Upper lobe of right lung (tissue), 1 donor: Measurements from ENCODE around the gene SH2D5. TPM values are rescaled to one million over a fixed set of nuclear protein-coding genes. Genes with fewer than 3 reads are reported as not detected.
A peak's percentile ranks its signal among the peaks of the same experiment; 100 is the strongest.

ENCODE experiments used
- ATAC-seq: fragments of 200-7000 bp; cut with Tn5 transposase; one replicate; pipeline ENCODE4 v1.9.1; 2020; ENCODE audit warnings: mild to moderate bottlenecking, moderate library complexity
- DNase-seq: peaks from one replicate; pipeline ENCODE4 v3.0.0-alpha.2; 2020
- H3K27ac ChIP-seq: fragments of 200-600 bp; one replicate; pipeline ENCODE4 v1.8.0; 2022
- H3K27me3 ChIP-seq: fragments of 200-600 bp; one replicate; pipeline ENCODE4 v1.8.0; 2022; ENCODE audit warnings: mild to moderate bottlenecking
- H3K36me3 ChIP-seq: fragments of 200-600 bp; one replicate; pipeline ENCODE4 v1.8.0; 2022
- H3K4me1 ChIP-seq: fragments of 200-600 bp; one replicate; pipeline ENCODE4 v1.8.0; 2022
- H3K4me3 ChIP-seq: fragments of 200-600 bp; one replicate; pipeline ENCODE4 v1.8.0; 2022; ENCODE audit warnings: mild to moderate bottlenecking
- H3K9me3 ChIP-seq: fragments of 200-600 bp; one replicate; pipeline ENCODE4 v1.8.0; 2022
- CTCF ChIP-seq: fragments of 200-600 bp; IDR thresholded peaks from one replicate; pipeline ENCODE4 v1.8.0; 2022; ENCODE audit warnings: antibody characterized with exemption
- intact Hi-C: fragments of 100-400 bp; cut with DNase I; formaldehyde crosslinking; loops from one replicate; pipeline ENCODE4 v1.11.0; 2022
- total RNA-seq: library from RNA; stranded (reverse); fragmentation: NEBNext Ultra II Directional; extraction: Animal tissue kit (Norgen Biotek cat#: 25700); gene quantifications from one replicate; pipeline ENCODE4 v1.2.1, GENCODE V29; 2021
- donor health status: DM: no; HTN: yes; CAD: no; lungs with severe emphysema.

SH2D5 gene
- total RNA-seq, 1 donor from 2014 or later: 0.52 TPM

GRCh38 chr1:20712215-20712577 is 20.3 kb downstream of the SH2D5 start:
- ATAC-seq (no peak), DNase-seq (no peak)
- Histone ChIP-seq H3K36me3 (no peaks in the 10 kb centered on the region), H3K27me3 (peaks cover 31% of the 10 kb centered on the region), H3K4me3 (no peak overlapping the region), H3K9me3 (no peaks in the 10 kb centered on the region), H3K4me1 (peaks cover under 1% of the 10 kb centered on the region), H3K27ac (no peak overlapping the region)
- intact Hi-C loops: no loop called here
- TF ChIP-seq CTCF: no peak

GRCh38 chr1:20711285-20712214 is 21.0 kb downstream of the SH2D5 start:
- peaks cover 25% of the 10 kb centered on the region for H3K27me3 ChIP-seq
- no peak overlapping the region for H3K27ac ChIP-seq
- no peak overlapping the region for H3K4me3 ChIP-seq
- intact Hi-C loops: no loop called here
- no peaks in the 10 kb centered on the region for H3K9me3 ChIP-seq
- no peaks in the 10 kb centered on the region for H3K4me1 ChIP-seq
- ATAC-seq (no peak), DNase-seq (no peak)
- TF ChIP-seq CTCF: no peak
- H3K36me3 ChIP-seq: no peaks in the 10 kb centered on the region

GRCh38 chr1:20710469-20711284 is 21.8 kb downstream of the SH2D5 start:
- no peak for TF ChIP-seq CTCF
- no peak for ATAC-seq
- Histone ChIP-seq H3K27ac (no peak overlapping the region), H3K9me3 (no peaks in the 10 kb centered on the region), H3K4me3 (no peak overlapping the region), H3K27me3 (peaks cover 18% of the 10 kb centered on the region), H3K36me3 (no peaks in the 10 kb centered on the region), H3K4me1 (no peaks in the 10 kb centered on the region)
- DNase-seq: no peak
- intact Hi-C loops: no loop called here

- DNase-seq (peak; percentile 46), ATAC-seq (no peak)
- H3K36me3 ChIP-seq: no peaks in the 10 kb centered on the region
- no peak for TF ChIP-seq CTCF
- peaks cover 10% of the 10 kb centered on the region for H3K27me3 ChIP-seq
- H3K4me3 ChIP-seq: no peak overlapping the region
- H3K9me3 ChIP-seq: no peaks in the 10 kb centered on the region
- H3K27ac ChIP-seq: no peak overlapping the region
- intact Hi-C loops: no loop called here
- H3K4me1 ChIP-seq: no peaks in the 10 kb centered on the region
Observed at GRCh38 chr1:20709868-20710267, 22.6 kb downstream of the SH2D5 start.

- Histone ChIP-seq H3K27me3 (peaks cover 9% of the 10 kb centered on the region), H3K36me3 (no peaks in the 10 kb centered on the region), H3K27ac (no peak overlapping the region), H3K9me3 (no peaks in the 10 kb centered on the region), H3K4me1 (no peaks in the 10 kb centered on the region), H3K4me3 (no peak overlapping the region)
- intact Hi-C loops: no loop called here
- TF ChIP-seq CTCF: no peak
- ATAC-seq: no peak
- no peak for DNase-seq
Observed at GRCh38 chr1:20708891-20709290, 23.6 kb downstream of the SH2D5 start.
